Brain pericyte (primary cell): Measurements from ENCODE around the gene HSPA9.
"Not testable (repeated sequence)": the region's sequence is repeated elsewhere in the genome, so short reads cannot be mapped to it uniquely, and the experiment has no call there.

Experiments
- DNase-seq: peaks from one replicate; pipeline ENCODE4 v3.0.0-alpha.2; 2012; ENCODE audit warnings: low read depth, low spot score

The HSPA9 gene

DNA sequence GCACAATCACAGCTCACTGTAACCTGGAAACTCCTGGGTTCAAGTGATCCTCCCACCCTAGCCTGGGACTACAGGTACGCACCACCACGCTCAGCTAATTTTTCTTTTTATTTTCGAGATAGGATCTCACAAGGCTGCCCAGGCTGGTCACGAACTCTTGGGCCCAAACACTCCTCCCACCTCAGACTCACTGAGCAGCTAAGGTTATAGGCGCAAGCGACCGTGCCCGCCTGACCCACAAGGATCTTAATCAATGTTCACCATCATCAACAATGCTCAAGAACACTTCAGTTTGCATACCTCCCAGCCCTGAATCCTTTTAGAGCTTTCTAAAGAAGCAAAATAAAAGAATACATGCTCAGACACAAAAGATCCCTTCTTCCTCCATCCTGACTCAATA, 45.4 kb downstream of the HSPA9 start:
- DNase-seq = no peak

DNA sequence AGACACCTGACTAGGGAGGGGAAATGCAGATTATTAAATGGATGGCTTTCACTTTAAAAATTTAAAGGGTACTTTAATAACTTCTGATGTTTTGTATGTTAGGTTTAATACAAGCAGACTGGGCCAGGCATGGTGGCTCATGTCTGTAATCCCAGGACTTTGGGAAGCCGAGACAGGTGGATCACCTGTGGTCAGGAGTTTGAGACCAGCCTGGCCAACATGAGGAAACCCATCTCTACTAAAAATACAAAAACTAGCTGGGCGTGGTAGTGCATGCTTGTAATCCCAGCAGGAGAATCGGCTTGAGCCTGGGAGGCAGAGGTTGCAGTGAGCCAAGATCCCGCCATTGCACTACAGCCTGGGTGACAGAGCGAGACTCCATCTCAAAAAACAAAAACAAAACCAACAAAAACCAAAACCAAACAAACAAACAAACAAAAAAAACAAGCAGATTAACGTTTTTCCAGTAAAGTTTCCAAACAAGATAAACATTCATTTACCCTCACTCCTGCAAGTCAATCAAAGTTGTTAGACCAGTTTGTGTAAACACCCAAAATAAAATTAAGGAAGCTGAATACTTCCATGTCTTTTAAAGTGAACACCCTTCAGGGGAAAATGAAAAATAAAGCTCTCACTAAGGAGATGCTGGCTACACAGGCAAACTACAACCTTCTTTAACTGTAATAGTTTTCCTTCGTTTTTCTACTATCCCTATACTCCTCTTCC, 46.3 kb downstream of the HSPA9 start:
- DNase-seq = no peak

DNA sequence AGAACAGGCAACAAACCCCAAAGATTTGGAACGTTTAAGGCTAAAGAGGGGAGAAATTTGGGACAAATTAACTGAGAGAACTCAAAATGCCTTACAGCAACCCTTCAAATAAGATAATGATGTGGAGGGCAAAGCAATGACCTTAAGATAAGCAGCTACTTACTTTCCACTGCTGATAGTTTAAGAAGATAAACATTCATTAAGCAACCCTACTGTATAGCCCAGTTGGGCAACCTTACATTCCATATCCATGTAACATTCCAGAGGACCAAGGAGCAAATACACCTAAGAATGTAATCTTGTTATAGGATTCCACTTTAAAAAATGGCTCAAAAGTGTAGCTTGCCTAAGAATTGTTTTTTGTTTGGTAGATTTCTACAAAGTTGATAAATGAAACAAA, 47.0 kb downstream of the HSPA9 start:
- no peak for DNase-seq

DNA sequence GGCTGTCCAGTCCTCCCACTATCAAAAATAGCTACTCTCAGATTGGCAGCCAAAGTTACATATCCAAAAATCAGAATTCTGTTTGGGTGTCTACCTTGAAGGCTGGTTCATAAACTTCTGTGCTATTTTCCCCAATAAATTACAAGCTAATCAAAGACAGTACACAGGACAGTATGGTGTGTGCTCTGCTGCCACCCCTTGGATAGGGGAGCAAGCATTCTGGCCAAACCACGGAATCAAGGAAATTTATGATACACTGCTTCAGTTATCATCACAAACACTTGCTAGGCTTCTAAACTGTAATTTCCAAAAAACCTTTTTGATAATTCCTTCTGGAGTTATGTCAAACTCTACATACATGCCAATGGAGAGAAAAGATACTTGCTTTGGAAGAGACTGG, 48.0 kb downstream of the HSPA9 start:
- no peak for DNase-seq

DNA sequence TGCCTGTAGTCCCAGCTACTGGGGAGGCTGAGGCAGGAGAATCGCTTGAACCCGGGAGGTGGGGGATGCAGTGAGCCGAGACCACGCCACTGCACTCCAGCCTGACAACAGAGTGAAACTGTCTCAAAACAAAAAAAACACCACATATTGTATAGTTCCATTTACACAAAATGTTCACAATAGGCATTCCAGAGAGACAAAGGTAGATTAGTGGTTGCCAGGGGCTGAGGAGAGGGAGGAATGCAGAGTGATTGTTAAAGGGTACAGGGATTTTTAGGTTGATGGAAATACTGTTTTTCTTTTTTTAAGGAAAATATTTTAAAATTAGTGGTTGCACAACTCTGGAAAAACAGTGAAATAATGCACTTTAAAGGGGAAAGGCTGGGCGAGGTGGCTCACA, 51.8 kb downstream of the HSPA9 start:
- DNase-seq = no peak

DNA sequence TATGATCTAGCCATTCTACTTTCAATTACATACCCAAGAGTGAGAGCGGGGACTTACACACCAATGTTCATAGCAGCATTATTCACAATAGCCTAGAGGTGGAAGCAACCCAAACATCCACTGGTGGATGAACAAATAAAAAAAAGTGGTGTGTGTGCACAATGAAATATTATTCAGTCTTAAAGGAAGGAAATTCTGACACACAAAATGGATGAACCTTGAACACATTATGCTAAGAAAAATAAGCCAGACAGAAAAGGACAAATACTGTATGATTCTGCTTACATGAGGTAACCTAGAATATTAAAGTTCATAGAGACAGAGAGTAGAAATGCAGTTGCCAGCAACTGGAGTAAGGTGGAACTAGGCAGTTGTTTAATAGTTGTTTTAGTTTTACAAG, 54.2 kb downstream of the HSPA9 start:
- no peak for DNase-seq

DNA sequence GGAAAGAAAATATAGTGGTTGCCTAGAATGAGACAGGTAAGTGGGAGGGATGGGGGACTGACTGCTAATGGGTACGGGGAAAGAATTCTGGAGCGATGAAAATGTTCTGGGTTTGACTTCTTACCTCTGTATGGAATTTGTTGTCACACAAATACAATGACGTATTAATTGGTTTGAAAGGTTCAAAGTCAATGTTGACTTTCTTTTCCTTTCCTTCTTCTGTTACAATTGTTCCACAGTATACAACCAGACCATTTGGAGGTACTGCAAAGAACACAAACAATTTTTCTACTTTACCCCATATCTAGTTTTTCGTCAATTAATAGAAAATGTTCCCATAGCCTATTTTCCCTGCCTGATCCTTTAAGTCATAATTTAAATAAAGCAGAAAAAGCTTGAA, 57.8 kb downstream of the HSPA9 start:
- DNase-seq = no peak

DNA sequence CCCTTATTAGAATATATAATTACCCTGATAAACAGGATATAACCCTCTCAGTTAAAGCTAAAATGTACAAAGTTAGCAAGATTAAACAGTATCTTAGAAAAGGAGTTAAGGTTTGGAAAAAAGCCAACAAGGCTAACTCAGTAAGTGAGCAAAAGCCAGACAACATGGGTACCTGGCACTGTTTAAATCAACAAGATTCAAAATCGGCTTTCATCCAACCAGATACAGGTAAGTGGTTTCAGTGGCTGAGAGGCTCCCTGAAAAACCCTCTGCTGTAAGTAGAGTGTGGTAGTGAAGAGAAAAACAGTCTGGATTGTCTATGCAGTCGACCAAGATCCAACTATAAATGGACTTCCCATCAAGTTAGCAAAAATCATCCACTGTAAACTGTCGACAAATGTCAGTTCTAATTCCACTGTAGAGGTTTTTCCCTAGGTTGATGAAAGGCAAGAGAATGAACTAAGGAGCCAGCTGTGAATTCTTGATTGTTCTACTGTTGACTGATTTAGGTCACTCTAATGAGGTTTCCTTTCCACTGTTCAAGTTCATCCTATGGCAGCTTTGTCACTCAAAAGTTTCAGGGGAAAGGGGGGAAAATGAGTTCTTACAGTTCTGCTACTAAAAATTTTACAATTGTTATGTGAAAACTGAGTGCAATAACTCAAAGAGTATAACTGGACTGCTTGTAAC, 59.5 kb downstream of the HSPA9 start:
- no peak for DNase-seq

DNA sequence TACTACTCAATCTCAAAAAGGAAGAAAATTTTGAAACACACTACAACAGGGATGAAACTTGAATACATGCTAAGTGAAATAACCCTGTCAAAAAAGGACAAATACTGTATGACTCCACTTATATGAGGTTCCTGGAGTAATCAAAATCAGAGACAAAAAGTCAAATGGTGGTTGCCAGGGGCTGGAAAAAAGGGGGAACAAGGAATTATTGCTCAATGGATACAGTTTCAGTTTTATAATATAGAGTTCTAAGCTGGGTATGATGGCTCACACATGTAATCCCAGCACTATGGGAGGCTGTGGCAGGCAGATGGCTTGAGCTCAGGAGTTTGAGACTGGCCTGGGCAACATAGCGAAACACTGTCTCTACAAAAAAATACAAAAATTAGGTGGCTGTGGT, 61.2 kb downstream of the HSPA9 start:
- no peak for DNase-seq

DNA sequence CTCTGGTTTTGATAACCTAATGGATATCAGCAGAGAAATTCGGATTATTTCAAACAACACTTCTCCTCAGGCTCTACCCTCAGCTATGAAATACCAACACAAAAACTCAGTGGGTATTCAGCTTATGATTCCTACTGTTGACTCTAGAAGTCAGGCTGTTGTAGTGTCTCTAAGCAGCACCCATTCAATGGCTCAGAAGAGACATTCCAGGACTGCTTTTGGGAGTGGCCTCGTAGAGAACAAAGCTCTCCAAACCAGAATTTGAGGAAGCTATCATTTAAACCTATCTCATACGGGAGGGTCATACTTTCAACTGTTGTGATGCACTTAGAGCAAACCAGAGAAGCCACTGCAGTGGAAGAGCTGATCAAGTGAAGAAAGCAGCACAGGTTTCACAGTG, 66.2 kb downstream of the HSPA9 start:
- no peak for DNase-seq

DNA sequence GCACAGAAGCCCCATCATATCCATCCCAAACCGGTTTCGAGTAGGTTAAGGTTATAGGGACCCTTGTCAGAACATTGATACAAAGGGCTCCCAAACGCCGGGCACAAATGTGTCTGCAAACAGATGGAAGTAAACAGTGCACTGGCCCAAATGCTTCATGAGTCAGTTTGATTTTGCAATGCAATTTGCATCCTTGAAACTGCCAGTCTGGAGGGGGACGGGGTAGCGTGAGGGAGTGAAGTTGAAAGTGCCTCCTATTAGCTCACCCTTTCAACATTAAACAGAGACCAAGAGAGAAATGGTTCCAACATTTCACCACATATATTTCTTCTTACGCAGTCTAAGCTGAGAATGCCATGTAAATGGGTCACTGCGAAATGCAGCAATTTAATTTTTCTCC, 67.7 kb downstream of the HSPA9 start:
- DNase-seq = not testable (repeated sequence)

DNA sequence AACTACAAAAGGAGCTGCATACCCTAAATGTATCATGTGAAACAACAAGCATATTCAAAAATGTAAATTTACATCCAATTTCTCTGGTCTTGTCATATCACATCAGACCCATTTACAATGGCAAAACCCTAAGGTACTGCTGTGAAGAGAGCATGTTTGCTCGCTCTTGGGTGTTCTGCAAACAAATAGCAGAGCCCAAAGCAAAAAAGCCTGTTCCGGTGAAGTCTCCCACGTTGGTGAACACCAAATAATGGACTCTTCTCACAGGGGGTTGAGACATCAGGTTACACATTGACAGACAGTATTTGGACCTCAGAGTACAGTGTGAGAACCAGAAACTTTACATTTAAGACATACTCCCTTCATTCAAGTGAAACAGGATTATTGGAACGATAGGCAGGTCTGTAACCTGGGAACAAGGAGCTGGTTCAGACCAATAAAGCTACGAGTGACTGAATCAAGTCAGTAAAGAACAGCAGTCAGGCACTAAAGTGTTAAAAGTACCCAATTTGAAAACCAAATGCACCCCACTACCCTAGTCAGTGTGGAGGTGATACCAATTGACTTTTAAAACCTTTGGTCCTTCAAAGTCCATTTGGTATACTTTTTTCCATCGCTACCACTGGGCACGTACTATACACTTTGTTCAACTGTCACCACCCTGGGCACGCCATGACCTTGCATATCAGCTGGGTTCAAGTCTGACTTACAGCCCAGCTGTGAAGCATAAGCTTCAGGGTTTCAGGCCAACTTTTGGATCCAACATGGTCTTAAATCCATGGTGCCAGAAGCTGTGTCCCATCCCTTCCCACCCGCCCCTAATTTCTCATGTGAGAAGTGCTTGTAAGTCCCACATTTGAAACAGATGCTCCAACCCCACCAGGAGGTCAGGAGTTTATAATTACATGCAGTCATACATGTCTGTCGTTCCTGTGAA, 68.6 kb downstream of the HSPA9 start:
- DNase-seq = no peak

DNA sequence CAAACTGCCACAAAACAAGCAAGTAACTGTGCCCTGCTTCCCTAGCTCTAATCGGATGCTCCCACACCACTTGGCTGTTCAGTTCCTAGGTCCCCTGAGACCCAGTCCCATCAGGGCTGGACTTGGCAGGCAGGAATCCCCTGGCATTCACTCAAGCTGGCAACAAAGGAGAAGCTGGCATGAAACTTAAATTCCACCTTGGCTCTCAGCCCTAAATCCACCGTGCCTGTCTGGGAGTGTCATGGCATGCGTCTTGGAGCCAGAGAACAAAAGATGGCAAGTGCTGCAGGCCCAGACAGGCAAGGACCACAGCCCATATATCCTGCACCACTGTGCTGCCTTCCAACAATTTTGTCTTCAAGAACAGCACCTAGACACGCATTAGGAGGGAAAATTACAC, 70.4 kb downstream of the HSPA9 start:
- DNase-seq = no peak
